Epidermal melanocyte (primary cell): ENCODE results near the gene PTGIR.

Experiments
- DNase-seq: peaks from one replicate; pipeline ENCODE4 v3.0.0; 2011; ENCODE audit warnings: low spot score; ENCODE audit not compliant: insufficient read length

PTGIR gene

GRCh38 chr19:46601318-46602224 lies 23.3 kb downstream of the PTGIR start, which contains the start of gene CALM3:
CALM3 (plus strand) TSS chr19:46601330; CDS start chr19:46601435, 105 bp downstream.
- DNase-seq: no peak

- DNase-seq: peak; percentile 88
Observed at GRCh38 chr19:46600384-46601317, 24.2 kb downstream of the PTGIR start.

GRCh38 chr19:46599716-46600373 lies 25.0 kb downstream of the PTGIR start:
- DNase-seq: no peak

- DNase-seq: no peak
Observed at GRCh38 chr19:46598372-46598917, 26.4 kb downstream of the PTGIR start.

GRCh38 chr19:46596008-46596407 lies 28.9 kb downstream of the PTGIR start:
- no peak for DNase-seq

GRCh38 chr19:46591870-46592269 lies 33.0 kb downstream of the PTGIR start:
- DNase-seq: no peak

GRCh38 chr19:46591254-46591653 lies 33.6 kb downstream of the PTGIR start:
- no peak for DNase-seq

GRCh38 chr19:46587861-46588260 lies 37.0 kb downstream of the PTGIR start:
- DNase-seq: no peak

- no peak for DNase-seq
Observed at GRCh38 chr19:46586294-46586693, 38.6 kb downstream of the PTGIR start.

GRCh38 chr19:46585539-46585938 lies 39.4 kb downstream of the PTGIR start:
- DNase-seq: no peak

- no peak for DNase-seq
Observed at GRCh38 chr19:46580247-46580646, 44.6 kb downstream of the PTGIR start.

GRCh38 chr19:46579361-46579879 lies 45.5 kb downstream of the PTGIR start:
- no peak for DNase-seq

- DNase-seq: no peak
Observed at GRCh38 chr19:46578450-46578849, 46.4 kb downstream of the PTGIR start.

- DNase-seq: no peak
Observed at GRCh38 chr19:46574533-46574932, 50.4 kb downstream of the PTGIR start.

- DNase-seq: no peak
Observed at GRCh38 chr19:46573679-46574498, 51.0 kb downstream of the PTGIR start.

GRCh38 chr19:46571495-46571894 lies 53.4 kb downstream of the PTGIR start:
- no peak for DNase-seq
